ENCODE results near the gene TP73. TPM values are rescaled to one million over a fixed set of nuclear protein-coding genes. Genes with fewer than 3 reads are reported as not detected.

Gene TP73
- total and polyA plus RNA-seq, 2 donors (not counting 1 experiment from before 2014, with no cell fraction given) = 1.2 to 2.4 TPM

GRCh38 chr1:3759796-3760195, 107.5 kb downstream of the TP73 start:
- Mint-ChIP-seq H3K9me3 (ENCODE audit: insufficient read depth) (no peaks in the 10 kb centered on the region), H3K4me1 (no peaks in the 10 kb centered on the region), H3K27me3 (peaks cover 34% of the 10 kb centered on the region), H3K4me3 (no peak overlapping the region), H3K27ac (no peak overlapping the region)
- H3K9me3 ChIP-seq (ENCODE audit: control extremely low read depth in 1 of 3, control insufficient read depth in 2 of 3, insufficient read depth in 1 of 3, low read length in 2 of 3) = peaks cover 0 to 12% (median 0%) of the 10 kb centered on the region in 3 donors
- no peak overlapping the region for H3K4me2 ChIP-seq (replicated peaks; ENCODE audit: low read depth, low read length, poor library complexity, severe bottlenecking)
- intact Hi-C loops (cut with micrococcal nuclease) = no loop called here
- no peaks in the 10 kb centered on the region for H3K36me3 ChIP-seq (replicated peaks in 1 of 2; ENCODE audit: control extremely low read depth in 1 of 2, control insufficient read depth in 1 of 2, extremely low read depth in 1 of 2, insufficient read depth in 2 of 2, low read length in 1 of 2)
- no peaks in the 10 kb centered on the region for H3K4me1 ChIP-seq (ENCODE audit: control insufficient read depth in 2 of 2, insufficient read depth in 2 of 2, low read length in 2 of 2)
- 67% methylated on average over 4 of the region's 6 CpGs for WGBS (ENCODE audit: insufficient coverage)
- TF ChIP-seq EZH2 (IDR thresholded peaks at IDR 0.05; ENCODE audit: borderline replicate concordance, insufficient read depth, low read depth, low read length, poor library complexity, severe bottlenecking) (no peak), CTCF (IDR thresholded peaks at IDR 0.05) (no peak)
- ATAC-seq (ENCODE audit: low read depth) (no peak), DNase-seq (no peak)
- H3K9ac ChIP-seq (ENCODE audit: low read length) = no peak overlapping the region
- ChIA-PET POLR2A (interaction anchor here (0.5 kb wide), 1 partner anchor 1975 kb away, joined by 7 read pairs; no protein-coding TSS in a partner anchor), CTCF (no interaction called here)
- no peak overlapping the region for H2AFZ ChIP-seq (ENCODE audit: insufficient read depth, low read depth, low read length, poor library complexity, severe bottlenecking)
- no peaks in the 10 kb centered on the region for H4K20me1 ChIP-seq (ENCODE audit: control insufficient read depth, insufficient read depth, low read length, poor library complexity, severe bottlenecking)
- no peak overlapping the region for H3K27ac ChIP-seq (ENCODE audit: low read length in 2 of 2)
- H3K4me3 ChIP-seq (ENCODE audit: control extremely low read depth in 1 of 5, extremely low read depth in 1 of 5, insufficient read depth in 1 of 5, low read depth in 2 of 5, low read length in 4 of 5) = no peak overlapping the region
- peaks cover 0 to 18% (median 0%) of the 10 kb centered on the region in 4 experiments for H3K27me3 ChIP-seq (replicated peaks in 1 of 4; ENCODE audit: control extremely low read depth in 1 of 4, control insufficient read depth in 3 of 4, insufficient read depth in 4 of 4, low read length in 3 of 4)
- no peaks in the 10 kb centered on the region for H3K79me2 ChIP-seq (ENCODE audit: control insufficient read depth, insufficient read depth, low read length)

- H3K4me3 ChIP-seq (ENCODE audit: control extremely low read depth in 1 of 5, extremely low read depth in 1 of 5, insufficient read depth in 1 of 5, low read depth in 2 of 5, low read length in 4 of 5) = no peak overlapping the region
- POLR2A ChIA-PET = interaction anchor here (0.6 kb wide), 1 partner anchor 1645 kb away, joined by 6 read pairs; no protein-coding TSS in a partner anchor
- ATAC-seq (ENCODE audit: low read depth) (no peak), DNase-seq (no peak)
- 88% methylated on average over 16 of the region's 17 CpGs for WGBS (ENCODE audit: insufficient coverage)
- no peak overlapping the region for H3K27ac ChIP-seq (ENCODE audit: low read length in 2 of 2)
- intact Hi-C loops (cut with micrococcal nuclease) = no loop called here
- H3K9ac ChIP-seq (ENCODE audit: low read length) = no peak overlapping the region
- no peak overlapping the region for H2AFZ ChIP-seq (ENCODE audit: insufficient read depth, low read depth, low read length, poor library complexity, severe bottlenecking)
- H3K4me1 ChIP-seq (ENCODE audit: control insufficient read depth in 2 of 2, insufficient read depth in 2 of 2, low read length in 2 of 2) = no peaks in the 10 kb centered on the region
- Mint-ChIP-seq H3K9me3 (ENCODE audit: insufficient read depth) (no peaks in the 10 kb centered on the region), H3K4me1 (no peaks in the 10 kb centered on the region), H3K27me3 (peaks cover 46% of the 10 kb centered on the region), H3K4me3 (no peak overlapping the region), H3K27ac (no peak overlapping the region)
- peaks cover 0 to 12% (median 0%) of the 10 kb centered on the region in 3 donors for H3K9me3 ChIP-seq (ENCODE audit: control extremely low read depth in 1 of 3, control insufficient read depth in 2 of 3, insufficient read depth in 1 of 3, low read length in 2 of 3)
- H3K36me3 ChIP-seq (replicated peaks in 1 of 2; ENCODE audit: control extremely low read depth in 1 of 2, control insufficient read depth in 1 of 2, extremely low read depth in 1 of 2, insufficient read depth in 2 of 2, low read length in 1 of 2) = no peaks in the 10 kb centered on the region
- H3K4me2 ChIP-seq (replicated peaks; ENCODE audit: low read depth, low read length, poor library complexity, severe bottlenecking) = no peak overlapping the region
- H4K20me1 ChIP-seq (ENCODE audit: control insufficient read depth, insufficient read depth, low read length, poor library complexity, severe bottlenecking) = no peaks in the 10 kb centered on the region
- CTCF ChIA-PET = no interaction called here
- no peaks in the 10 kb centered on the region for H3K79me2 ChIP-seq (ENCODE audit: control insufficient read depth, insufficient read depth, low read length)
- no peak for TF ChIP-seq CTCF (IDR thresholded peaks at IDR 0.05)
- TF ChIP-seq EZH2 (IDR thresholded peaks at IDR 0.05; ENCODE audit: borderline replicate concordance, insufficient read depth, low read depth, low read length, poor library complexity, severe bottlenecking) = no peak
- H3K27me3 ChIP-seq (replicated peaks in 1 of 4; ENCODE audit: control extremely low read depth in 1 of 4, control insufficient read depth in 3 of 4, insufficient read depth in 4 of 4, low read length in 3 of 4) = peaks cover 0 to 11% (median 0%) of the 10 kb centered on the region in 4 experiments
Measured at GRCh38 chr1:3761296-3762010, 109.1 kb downstream of the TP73 start.

Measured in B cell (primary cell).